HG02678 (cell line): Measurements from ENCODE around the gene TMEM244.
"Not testable (repeated sequence)": the region's sequence is repeated elsewhere in the genome, so short reads cannot be mapped to it uniquely, and the experiment has no call there.

ENCODE experiments used
- ATAC-seq: cut with Tn5 transposase; IDR thresholded peaks from one replicate; pipeline ENCODE4 v1.9.1; 2021; ENCODE audit warnings: mild to moderate bottlenecking, moderate library complexity; ENCODE audit not compliant: unreplicated experiment

The TMEM244 gene

GRCh38 chr6:129860908-129861665 is at the start of gene TMEM244:
TSS of gene TMEM244 (minus strand) at chr6:129861315. CDS start at chr6:129861188, 127 bp downstream.
- no peak for ATAC-seq

- ATAC-seq: peak; percentile 72
Observed at GRCh38 chr6:129908858-129909257, 47.7 kb upstream of the TMEM244 start.

GRCh38 chr6:129908356-129908755 is 47.2 kb upstream of the TMEM244 start:
- peak; percentile 12 for ATAC-seq

- no peak for ATAC-seq
Observed at GRCh38 chr6:129906515-129907077, 45.5 kb upstream of the TMEM244 start.

- peak; percentile 62 for ATAC-seq
Observed at GRCh38 chr6:129903082-129903481, 42.0 kb upstream of the TMEM244 start.

- ATAC-seq: peak; percentile 10
Observed at GRCh38 chr6:129902681-129903080, 41.6 kb upstream of the TMEM244 start.

- ATAC-seq: no peak
Observed at GRCh38 chr6:129901910-129902309, 40.8 kb upstream of the TMEM244 start.

GRCh38 chr6:129895692-129896091 is 34.6 kb upstream of the TMEM244 start:
- peak; percentile 61 for ATAC-seq

GRCh38 chr6:129894921-129895320 is 33.8 kb upstream of the TMEM244 start:
- no peak for ATAC-seq

GRCh38 chr6:129893640-129894039 is 32.5 kb upstream of the TMEM244 start:
- ATAC-seq: peak; percentile 37

- no peak for ATAC-seq
Observed at GRCh38 chr6:129890701-129891100, 29.6 kb upstream of the TMEM244 start.

GRCh38 chr6:129890164-129890563 is 29.0 kb upstream of the TMEM244 start:
- no peak for ATAC-seq

- no peak for ATAC-seq
Observed at GRCh38 chr6:129889580-129889979, 28.5 kb upstream of the TMEM244 start.

- ATAC-seq: no peak
Observed at GRCh38 chr6:129886401-129887155, 25.5 kb upstream of the TMEM244 start.

- ATAC-seq: no peak
Observed at GRCh38 chr6:129884211-129884610, 23.1 kb upstream of the TMEM244 start.

GRCh38 chr6:129882510-129883023 is 21.5 kb upstream of the TMEM244 start:
- ATAC-seq: peak; percentile 95

- not testable (repeated sequence) for ATAC-seq
Observed at GRCh38 chr6:129877894-129878293, 16.8 kb upstream of the TMEM244 start.

GRCh38 chr6:129875610-129876520 is 14.8 kb upstream of the TMEM244 start:
- ATAC-seq: peak; percentile 89

- peak; percentile 46 for ATAC-seq
Observed at GRCh38 chr6:129874837-129875236, 13.7 kb upstream of the TMEM244 start.

GRCh38 chr6:129872586-129872985 is 11.5 kb upstream of the TMEM244 start:
- ATAC-seq: no peak
